NOMO-1 treated with dmso at 0.1 percent for 144 hours (cell line): ENCODE data around the gene NMRAL1.

Experiments
- DNase-seq: peaks from one replicate; lab custom pipeline; 2025; ENCODE audit not compliant: unreplicated experiment; lab: John Stamatoyannopoulos, UW

Gene NMRAL1

DNA sequence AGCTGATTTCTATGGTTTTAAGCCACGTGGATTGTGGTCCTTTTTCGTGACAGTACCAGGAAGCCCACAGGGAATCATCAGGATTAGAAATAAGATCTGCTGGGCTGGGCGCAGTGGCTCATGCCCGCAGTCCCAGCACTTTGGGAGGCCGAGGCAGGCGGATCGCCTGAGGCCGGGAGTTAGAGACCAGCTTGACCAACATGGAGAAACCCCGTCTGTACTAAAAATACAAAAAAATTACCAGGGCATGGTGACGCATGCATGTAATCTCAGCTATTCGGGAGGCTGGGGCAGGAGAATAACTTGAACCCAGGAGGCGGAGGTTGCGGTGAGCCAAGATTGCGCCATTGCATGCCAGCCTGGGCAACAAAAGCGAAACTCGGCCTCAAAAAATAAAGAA, 6.5 kb downstream of the NMRAL1 start:
- no peak for DNase-seq

- no peak for DNase-seq
Observed at GRCh38 chr16:4465977-4466779, 8.2 kb downstream of the NMRAL1 start.

DNA sequence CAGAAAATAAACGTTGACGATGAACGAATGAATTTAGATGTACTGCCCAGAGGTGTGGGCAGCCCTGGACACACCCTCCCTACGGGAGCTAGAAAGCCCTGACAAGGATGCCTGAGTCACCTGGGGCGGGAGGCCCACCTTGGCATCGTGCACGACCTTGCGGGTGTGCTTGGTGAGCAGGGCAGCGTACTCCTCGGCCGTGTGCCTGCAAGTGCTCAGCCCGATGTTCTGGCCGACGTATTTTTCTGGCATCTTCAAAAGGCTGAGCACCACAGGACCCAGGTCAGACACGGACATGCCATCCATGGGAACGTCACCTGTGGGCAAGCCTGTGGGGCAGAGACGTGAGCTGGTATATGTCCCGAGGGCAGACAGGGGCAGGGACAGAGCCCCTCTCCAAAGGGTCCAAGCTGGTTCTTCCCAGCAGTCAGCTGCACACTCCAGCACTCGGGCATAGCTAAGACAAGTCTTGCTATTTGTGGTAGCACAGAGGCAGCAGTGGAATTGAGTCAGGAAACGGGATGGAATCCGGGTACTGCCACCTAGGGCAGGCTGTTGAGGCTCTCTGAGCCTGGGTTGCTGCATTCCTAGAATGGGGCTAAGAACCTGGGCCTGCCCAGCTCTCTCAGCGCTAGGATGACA, 10.8 kb downstream of the NMRAL1 start:
- no peak for DNase-seq

DNA sequence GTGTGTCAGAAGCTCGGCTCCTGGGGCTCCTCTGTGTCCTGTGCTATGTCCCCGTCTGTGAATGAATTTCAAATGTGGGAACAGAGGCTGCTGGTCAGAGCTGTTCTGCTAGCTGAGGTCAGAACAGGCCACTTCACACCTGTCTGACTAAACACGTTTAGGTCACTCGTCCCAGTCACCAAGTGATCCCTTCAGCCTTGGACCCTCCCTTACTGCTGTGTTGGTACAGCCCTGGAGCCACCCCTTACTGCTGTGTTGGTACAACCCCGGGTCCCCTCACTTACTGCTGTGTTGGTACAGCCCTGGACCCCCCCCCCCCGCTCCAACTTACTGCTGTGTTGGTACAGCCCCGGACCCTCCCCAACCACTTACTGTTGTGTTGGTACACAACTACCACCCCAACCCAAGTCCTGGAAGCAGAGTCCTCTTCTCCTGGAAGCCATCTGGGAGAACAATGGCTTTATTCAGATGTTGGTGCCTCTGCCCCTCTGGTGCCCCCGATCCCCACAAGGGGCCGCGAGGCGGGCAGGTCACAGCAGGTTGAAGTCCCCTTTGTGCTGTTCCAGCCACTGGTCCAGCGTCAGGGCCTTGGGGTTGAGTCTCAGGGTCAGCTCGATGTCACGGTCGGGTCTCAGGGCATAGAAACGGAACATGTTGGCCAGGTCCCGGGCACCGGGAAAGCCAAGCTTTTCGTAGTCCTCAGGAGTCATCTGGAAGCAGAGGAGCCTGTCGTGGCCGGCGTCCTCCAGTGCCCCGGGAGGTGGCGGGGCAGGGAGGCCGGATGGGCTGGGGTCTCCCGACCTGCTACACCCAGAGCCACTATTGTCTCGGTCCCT, 13.0 kb downstream of the NMRAL1 start:
- DNase-seq: no peak

DNA sequence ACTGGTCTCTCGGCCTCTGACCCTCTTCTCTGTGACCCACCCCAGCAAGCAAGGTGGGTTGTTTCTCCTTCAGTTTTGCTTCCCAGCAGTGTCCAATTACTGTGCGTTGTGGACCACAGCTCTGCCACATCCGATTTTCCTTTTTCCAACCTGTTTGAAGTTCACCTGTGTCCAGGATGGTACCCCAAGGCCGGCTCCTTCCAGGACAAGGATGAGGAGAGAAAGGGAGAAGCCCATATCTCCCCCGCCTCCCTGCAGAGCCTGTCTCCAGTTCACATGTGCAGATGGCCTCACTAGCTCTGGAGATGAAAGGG, 13.5 kb downstream of the NMRAL1 start:
- no peak for DNase-seq

GRCh38 chr16:4455951-4456350, 18.5 kb downstream of the NMRAL1 start:
- DNase-seq: no peak

DNA sequence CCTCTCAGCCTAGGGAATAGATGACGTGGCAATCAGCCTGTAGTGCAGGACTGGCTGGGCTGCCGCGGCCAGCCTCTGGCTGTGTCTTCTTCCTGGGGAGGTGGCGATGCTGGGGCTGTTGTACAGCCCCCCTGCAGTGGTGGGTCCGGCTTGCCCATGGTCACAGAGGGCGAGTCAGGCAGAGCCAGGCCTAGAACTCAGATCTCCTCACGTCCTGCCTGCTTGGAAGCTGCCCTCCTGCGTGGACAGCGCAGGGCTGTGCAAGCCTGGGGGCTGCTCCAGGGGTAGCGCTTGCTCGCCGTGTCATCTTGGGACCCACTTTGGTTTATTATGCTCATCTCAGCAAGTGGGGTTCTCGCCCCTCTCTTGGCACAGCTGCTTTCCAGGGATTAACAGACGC, 19.3 kb downstream of the NMRAL1 start:
- no peak for DNase-seq

- no peak for DNase-seq
Observed at GRCh38 chr16:4454623-4455022, 19.8 kb downstream of the NMRAL1 start.

DNA sequence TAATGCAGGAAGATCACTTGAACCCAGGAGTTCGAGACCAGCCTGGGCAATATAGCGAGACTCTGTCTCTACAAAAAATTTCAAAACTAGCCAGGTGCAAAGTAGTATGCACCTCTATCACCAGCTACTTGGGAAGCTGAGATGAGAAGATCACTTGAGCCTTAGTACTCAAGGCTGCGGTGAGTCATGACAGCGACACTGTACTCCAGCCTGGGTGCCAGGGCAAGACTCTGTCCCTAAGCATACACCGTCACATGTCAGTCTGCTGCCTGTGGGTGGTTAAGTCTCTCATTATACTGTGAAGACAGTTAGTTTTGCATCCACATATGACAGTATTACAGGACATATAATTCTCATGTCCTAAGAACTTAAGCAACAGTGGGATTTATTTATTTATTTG, 21.8 kb downstream of the NMRAL1 start:
- no peak for DNase-seq

DNA sequence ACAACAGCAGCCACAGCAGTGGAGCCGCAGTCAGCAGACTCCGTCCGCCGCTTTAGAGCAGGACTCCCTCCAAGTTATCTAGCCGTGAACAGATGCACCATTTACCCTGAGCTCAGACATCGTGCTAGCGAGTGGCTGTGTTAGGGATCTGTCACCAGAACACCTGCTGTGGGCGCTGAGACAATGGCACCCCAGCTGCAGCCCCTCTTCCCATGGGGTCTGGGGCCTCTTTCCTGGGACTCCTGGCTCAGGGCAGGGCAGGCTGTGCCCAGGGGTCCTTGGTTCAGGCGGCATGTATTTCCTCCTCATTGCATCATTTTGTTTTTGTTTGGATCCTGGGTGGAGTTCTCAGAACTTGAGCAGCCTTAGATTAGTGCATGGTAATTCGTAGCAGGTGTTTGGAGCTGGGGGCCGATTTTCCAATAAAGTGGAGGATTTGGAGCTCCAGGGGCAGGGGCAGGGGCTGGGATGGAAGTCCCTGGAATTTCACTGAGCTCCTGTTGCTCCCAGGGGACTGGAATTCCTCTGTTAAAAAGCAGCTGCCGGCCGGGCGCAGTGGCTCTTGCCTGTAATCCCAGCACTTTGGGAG, 23.4 kb downstream of the NMRAL1 start:
- DNase-seq: no peak

DNA sequence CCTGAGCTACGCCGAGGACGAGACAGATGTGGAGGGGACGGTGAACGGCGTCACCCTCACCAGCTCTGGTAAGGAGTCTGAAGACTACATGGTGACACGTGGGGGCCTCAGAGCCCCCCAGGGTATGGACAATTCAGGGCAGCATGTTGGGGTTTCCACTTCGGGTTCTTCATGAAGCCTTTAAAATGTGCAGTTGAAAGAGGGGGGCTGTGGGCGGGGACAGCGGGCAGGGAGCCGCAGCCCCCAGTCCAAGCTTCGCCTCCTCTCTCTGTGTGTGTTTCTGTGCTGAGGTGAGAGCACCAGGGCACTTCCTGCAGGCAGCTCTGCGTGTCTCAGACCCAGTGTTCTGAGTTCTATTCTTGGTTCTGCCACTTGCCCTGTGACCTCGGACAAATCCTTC, 24.0 kb downstream of the NMRAL1 start:
- no peak for DNase-seq

GRCh38 chr16:4443986-4444385, 30.4 kb downstream of the NMRAL1 start:
- no peak for DNase-seq

- no peak for DNase-seq
Observed at GRCh38 chr16:4443271-4443670, 31.2 kb downstream of the NMRAL1 start.

- DNase-seq: no peak
Observed at GRCh38 chr16:4442371-4442770, 32.1 kb downstream of the NMRAL1 start.

DNA sequence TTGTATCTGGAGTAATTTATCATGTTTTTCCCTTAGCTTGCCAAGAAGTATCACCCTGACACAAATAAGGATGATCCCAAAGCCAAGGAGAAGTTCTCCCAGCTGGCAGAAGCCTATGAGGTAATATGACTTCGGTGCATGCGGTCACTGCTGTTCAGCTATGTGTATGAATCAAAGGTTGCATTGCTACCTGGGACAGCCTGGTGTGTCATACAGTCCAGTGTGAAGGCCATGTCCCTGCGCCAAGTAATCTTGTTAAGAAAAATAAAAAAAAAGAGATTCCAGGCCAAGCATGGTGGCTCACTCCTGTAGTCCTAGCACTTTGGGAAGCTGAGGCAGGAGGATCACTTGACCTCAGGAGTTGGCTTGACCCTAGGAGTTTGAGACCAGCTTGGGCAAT, 37.1 kb downstream of the NMRAL1 start:
- no peak for DNase-seq

DNA sequence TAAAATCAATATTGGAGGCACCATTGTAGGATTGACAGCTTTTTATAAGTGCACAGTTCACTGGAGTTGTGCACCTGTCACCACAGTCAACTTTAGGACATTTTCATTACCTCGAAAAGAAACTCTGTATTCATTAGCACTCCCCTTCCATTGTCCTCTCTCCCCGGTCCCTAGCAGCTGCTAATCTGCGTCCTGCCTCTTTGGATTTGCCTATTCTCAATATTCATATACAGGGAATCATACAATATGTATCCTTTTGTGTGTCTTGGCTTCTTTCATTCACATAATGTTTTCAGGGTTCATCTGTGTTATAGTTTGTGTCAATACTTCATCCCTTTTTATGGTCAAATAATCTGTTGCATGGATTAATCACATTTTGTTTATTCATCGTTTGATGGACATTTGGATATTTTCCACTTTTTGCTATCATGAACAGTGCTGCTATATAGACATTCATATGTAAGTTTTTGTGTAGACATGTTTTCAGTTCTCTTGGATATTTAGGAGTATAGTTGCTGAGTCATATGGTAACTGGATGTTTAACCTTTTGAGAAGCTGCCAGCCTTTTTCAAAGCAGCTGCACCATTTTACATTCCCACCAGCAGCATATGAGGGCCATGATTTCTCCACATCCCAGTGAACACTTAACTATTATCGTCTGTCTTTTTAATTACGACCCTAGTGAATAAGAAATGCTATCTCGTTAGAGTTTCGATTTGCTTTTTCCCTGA, 38.9 kb downstream of the NMRAL1 start:
- DNase-seq: no peak

DNA sequence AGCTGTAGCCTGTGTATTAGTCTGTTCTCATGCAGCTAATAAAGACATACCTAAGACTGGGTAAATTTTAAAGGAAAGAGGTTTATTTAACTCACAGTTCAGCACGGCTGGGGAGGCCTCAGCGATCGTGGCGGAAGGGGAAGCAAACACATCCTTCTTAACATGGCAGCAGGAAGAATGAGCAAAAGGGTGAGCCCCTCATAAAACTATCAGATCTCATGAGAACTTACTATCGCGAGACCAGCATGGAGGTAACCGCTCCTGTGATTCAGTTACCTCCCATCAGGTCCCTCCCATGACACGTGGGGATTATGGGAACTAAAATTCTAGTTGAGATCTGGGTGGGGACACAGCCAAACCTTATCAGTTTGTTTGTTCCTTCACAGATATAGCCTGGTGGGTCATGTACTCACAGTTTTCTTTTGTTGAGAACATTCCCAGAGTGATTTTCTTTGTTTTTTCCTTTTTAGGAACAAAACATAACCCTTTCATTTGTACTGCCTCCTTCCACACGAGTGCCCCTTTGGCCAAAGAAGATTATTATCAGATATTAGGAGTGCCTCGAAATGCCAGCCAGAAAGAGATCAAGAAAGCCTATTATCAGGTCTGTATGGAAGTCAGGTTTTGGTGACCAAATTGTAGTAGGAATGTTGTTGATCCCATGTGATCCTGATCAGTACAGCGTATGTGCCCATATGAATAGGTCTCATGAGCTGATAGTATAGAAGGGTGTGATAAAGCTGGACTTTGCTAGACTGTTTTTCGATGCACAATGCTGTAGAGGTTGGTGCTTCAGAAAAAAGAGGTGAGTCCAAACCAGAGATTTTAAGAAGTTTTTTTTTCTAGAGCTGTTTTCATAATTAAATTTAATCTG, 40.3 kb downstream of the NMRAL1 start:
- DNase-seq: no peak

DNA sequence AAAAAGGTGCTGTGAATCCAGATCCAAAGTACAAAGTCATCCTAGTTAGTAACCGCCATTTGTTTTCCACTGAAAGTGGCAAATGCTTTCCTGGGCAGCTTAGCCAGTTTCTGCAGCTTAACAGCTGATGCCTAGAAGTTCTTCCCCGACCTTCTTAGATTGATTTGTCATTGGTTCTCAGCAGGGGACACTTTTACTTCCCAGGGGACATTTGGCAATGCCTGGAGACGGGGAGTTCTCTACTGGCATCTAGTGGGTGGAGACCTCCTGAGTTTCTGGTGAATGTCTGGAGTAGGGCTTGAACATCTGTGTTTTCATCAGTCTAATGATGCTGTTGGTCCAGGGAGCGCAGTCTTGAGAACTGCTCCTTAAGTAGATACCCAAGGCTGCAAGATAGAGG, 41.2 kb downstream of the NMRAL1 start:
- no peak for DNase-seq

DNA sequence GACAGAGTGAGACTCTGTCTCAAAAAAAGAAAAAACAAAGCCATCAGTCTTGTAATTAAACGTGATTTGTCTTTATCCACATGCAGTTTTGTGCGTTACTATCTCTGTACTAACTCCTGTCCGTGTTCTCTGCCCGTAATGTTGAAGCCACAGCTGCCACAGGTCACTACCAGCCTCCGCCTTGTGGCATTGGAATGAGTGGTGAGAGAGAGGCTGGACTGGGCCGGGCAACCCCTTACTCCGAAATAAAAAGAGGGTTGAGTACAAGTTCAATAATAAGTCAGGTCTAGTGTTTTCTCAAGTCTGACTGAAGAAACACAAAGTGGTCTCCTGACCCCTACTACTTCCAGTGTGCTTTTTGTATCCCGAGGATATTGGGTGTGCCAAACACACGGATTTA, 43.4 kb downstream of the NMRAL1 start:
- DNase-seq: no peak

GRCh38 chr16:4428500-4428899, 45.9 kb downstream of the NMRAL1 start:
- no peak for DNase-seq
